SJCRH30 (cell line): ENCODE results near the gene GPR108. TPM values are rescaled to one million over a fixed set of nuclear protein-coding genes. Genes with fewer than 3 reads are reported as not detected.
A peak's percentile ranks its signal among the peaks of the same experiment; 100 is the strongest.

Experiments
- DNase-seq, 2 experiments: peaks; one replicate each; pipeline ENCODE4 v3.0.0-alpha.2; 2015 to 2020
- H3K27ac ChIP-seq: fragments of 250-450 bp; sonication (Bioruptor Pico); 2 replicates; pipeline ENCODE4 v1.5.1; 2020; ENCODE audit warnings: mild to moderate bottlenecking, moderate library complexity
- H3K27me3 ChIP-seq: fragments of 250-450 bp; sonication (Bioruptor Pico); 2 replicates; pipeline ENCODE4 v1.5.1; 2020; ENCODE audit warnings: mild to moderate bottlenecking, moderate library complexity
- H3K36me3 ChIP-seq: fragments of 250-450 bp; sonication (Bioruptor Pico); 2 replicates; pipeline ENCODE4 v1.5.1; 2020; ENCODE audit warnings: mild to moderate bottlenecking, moderate library complexity
- H3K4me1 ChIP-seq: fragments of 250-450 bp; sonication (Bioruptor Pico); 2 replicates; pipeline ENCODE4 v1.5.1; 2020; ENCODE audit warnings: mild to moderate bottlenecking, moderate library complexity
- H3K4me3 ChIP-seq: fragments of 250-450 bp; sonication (Bioruptor Pico); 2 replicates; pipeline ENCODE4 v1.5.1; 2020; ENCODE audit warnings: mild to moderate bottlenecking, moderate library complexity
- H3K9me3 ChIP-seq: fragments of 250-450 bp; sonication (Bioruptor Pico); replicated peaks from 2 replicates; pipeline ENCODE4 v1.5.1; 2020; ENCODE audit warnings: mild to moderate bottlenecking, moderate library complexity
- total RNA-seq: library from RNA; depleted of rRNA; stranded (reverse); fragments of >200 nt; shearing (Covaris generic); gene quantifications from 2 replicates; pipeline ENCODE4 v1.2.3, GENCODE V29; 2014

GPR108 gene
- total RNA-seq, 1 experiment from 2014 or later, result 32.0 TPM

- Histone ChIP-seq H3K27me3 (peaks cover 8% of the 10 kb centered on the region; the same call in 1 of the 2 replicates), H3K4me1 (no peaks in the 10 kb centered on the region), H3K27ac (no peak overlapping the region), H3K9me3 (no peaks in the 10 kb centered on the region), H3K4me3 (no peak overlapping the region), H3K36me3 (no peaks in the 10 kb centered on the region)
- no peak for DNase-seq
Observed at GRCh38 chr19:6723738-6724137, 13.6 kb downstream of the GPR108 start.

DNA sequence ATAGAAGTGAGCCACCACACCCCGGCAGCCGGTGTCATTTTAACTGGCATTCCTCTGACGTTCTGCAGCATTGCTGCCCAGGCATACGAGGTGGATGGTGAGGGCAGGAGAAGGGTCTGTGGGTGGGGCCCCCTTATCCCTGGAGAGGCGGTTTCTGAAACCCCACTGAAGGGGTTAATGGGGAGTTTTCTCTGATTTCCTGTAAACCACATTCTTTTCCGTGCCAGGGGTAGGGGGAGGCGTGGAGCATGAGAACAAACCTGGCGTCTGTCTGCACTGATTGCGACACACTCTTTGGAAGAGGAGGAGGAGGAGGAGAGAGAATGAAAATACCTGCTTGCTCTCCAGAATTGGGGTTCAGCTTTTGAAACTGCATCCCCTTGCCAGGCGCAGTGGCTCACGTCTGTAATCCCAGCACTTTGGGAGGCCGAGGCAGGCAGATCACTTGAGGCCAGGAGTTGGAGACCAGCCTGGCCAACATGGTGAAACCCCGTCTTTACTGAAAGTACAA is 14.2 kb downstream of the GPR108 start:
- Histone ChIP-seq H3K4me3 (no peak overlapping the region), H3K4me1 (no peaks in the 10 kb centered on the region), H3K9me3 (no peaks in the 10 kb centered on the region), H3K27ac (no peak overlapping the region), H3K36me3 (no peaks in the 10 kb centered on the region), H3K27me3 (peaks cover 8% of the 10 kb centered on the region; the same call in 1 of the 2 replicates)
- DNase-seq, result no peak

- DNase-seq, result no peak
- H3K27me3 ChIP-seq, result peaks cover 8% of the 10 kb centered on the region; the same call in 1 of the 2 replicates
- no peak overlapping the region for H3K4me3 ChIP-seq
- H3K9me3 ChIP-seq, result no peaks in the 10 kb centered on the region
- H3K4me1 ChIP-seq, result no peaks in the 10 kb centered on the region
- no peaks in the 10 kb centered on the region for H3K36me3 ChIP-seq
- no peak overlapping the region for H3K27ac ChIP-seq
Observed at GRCh38 chr19:6721773-6722172, 15.6 kb downstream of the GPR108 start.

- Histone ChIP-seq H3K9me3 (no peaks in the 10 kb centered on the region), H3K36me3 (no peaks in the 10 kb centered on the region), H3K27ac (no peak overlapping the region), H3K4me3 (no peak overlapping the region), H3K27me3 (peaks cover 8% of the 10 kb centered on the region; the same call in 1 of the 2 replicates), H3K4me1 (no peaks in the 10 kb centered on the region)
- DNase-seq, result no peak
Observed at GRCh38 chr19:6721138-6721474, 16.3 kb downstream of the GPR108 start.

DNA sequence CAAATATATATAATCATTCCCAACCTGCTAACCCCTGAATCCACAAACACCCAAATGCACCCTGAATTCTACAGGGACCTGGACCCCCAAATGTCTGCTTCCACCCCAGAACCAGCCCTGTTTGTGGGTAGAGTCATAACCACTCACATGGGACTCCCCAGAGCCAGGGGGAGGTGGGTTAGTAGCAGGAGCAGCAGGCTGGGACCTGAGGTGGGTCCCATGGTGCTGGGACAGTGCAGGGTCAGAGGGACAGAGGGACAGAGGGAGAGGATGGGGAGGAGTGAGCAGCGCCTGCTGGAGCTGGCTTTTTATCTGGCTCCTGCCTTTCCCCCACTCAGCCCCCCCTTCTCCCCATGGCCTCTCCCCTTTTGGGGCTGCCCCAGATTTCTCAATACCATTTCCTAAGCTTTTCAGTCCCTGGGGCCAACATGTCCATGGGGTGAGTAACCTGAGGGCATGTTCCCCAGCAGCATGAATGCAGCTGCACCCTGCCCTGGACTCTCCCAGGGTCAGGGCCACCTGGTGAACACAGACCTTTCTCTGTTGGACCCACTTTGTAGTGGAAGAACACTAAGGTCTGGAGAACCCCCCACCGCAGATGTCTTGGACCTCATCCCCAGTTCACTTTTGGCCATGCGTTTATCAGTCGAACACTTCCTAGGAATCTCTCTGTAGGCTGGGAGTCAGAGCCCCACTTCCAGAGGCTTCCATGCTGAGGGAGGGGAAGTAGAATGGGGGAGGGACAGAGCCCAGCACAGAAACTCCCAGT is 16.8 kb downstream of the GPR108 start, which contains the start of gene C3:
TSS of gene C3 (minus strand) at position 282 of the 769 bp plus-strand sequence. CDS start at position 221, 61 bp downstream.
- H3K4me3 ChIP-seq, result no peak within 1 kb of the TSS

GRCh38 chr19:6719992-6720368 is 17.4 kb downstream of the GPR108 start:
- H3K9me3 ChIP-seq, result no peaks in the 10 kb centered on the region
- H3K27ac ChIP-seq, result no peak overlapping the region
- no peaks in the 10 kb centered on the region for H3K4me1 ChIP-seq
- DNase-seq, result no peak
- H3K27me3 ChIP-seq, result 0 out of 2 replicates have a peak, but pooled peaks cover 8% of the 10 kb centered on the region
- H3K4me3 ChIP-seq, result no peak overlapping the region
- no peaks in the 10 kb centered on the region for H3K36me3 ChIP-seq

More for the DNA sequence above, 16.8 kb downstream of the GPR108 start, which contains the start of gene C3:
- DNase-seq, result no peak
- Histone ChIP-seq H3K36me3 (no peaks in the 10 kb centered on the region), H3K27me3 (0 out of 2 replicates have a peak, but pooled peaks cover 8% of the 10 kb centered on the region), H3K9me3 (no peaks in the 10 kb centered on the region), H3K4me1 (no peaks in the 10 kb centered on the region), H3K27ac (no peak within 1 kb of the TSS)

- Histone ChIP-seq H3K9me3 (no peaks in the 10 kb centered on the region), H3K4me3 (no peak overlapping the region), H3K36me3 (no peaks in the 10 kb centered on the region), H3K27ac (no peak overlapping the region), H3K27me3 (0 out of 2 replicates have a peak, but pooled peaks cover 7% of the 10 kb centered on the region), H3K4me1 (no peaks in the 10 kb centered on the region)
- DNase-seq, result no peak
Observed at GRCh38 chr19:6719540-6719861, 17.9 kb downstream of the GPR108 start.

DNA sequence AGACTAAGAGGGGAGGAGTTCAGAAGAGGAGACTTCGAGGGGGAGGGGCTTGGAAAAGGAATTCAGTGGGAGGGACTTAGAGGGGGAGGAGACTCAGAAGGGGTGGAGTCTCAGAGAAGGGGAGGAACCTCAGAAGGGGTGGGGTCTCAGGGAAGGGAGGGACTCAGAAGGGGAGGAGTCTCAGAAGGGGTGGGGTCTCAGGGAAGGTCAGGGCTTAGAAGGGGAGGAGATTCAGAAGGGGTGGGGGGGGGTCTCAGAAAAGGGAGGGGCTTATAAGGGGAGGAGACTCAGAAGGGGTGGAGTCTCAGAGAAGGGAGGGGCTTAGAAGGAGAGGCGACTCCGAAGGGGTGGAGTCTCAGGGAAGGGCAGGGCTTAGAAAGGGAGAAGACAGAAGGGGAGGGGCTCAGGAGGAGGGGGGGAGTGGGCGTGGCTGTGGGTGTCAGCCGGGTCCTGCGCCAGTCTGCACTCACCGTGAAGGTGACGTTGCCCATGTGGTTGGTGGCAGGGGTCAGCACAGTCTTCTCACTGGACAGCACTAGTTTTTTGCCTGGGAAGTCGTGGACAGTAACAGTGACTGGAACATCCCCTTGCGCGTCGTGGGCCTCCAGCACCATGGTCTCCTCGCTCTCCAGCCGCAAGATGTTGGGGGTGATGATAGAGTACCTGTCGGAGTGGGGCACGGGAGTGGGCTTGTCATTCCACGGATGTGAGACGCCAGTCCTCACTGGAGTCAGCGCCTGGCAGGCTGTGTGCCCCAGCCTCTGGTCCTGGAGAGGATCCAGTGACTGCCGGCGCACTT is 18.4 kb downstream of the GPR108 start:
- Histone ChIP-seq H3K36me3 (no peaks in the 10 kb centered on the region), H3K27me3 (0 out of 2 replicates have a peak, but pooled peaks cover 4% of the 10 kb centered on the region), H3K9me3 (no peaks in the 10 kb centered on the region), H3K4me1 (no peaks in the 10 kb centered on the region), H3K27ac (no peak overlapping the region), H3K4me3 (no peak overlapping the region)
- DNase-seq, result peak; percentile 29 to 33

DNA sequence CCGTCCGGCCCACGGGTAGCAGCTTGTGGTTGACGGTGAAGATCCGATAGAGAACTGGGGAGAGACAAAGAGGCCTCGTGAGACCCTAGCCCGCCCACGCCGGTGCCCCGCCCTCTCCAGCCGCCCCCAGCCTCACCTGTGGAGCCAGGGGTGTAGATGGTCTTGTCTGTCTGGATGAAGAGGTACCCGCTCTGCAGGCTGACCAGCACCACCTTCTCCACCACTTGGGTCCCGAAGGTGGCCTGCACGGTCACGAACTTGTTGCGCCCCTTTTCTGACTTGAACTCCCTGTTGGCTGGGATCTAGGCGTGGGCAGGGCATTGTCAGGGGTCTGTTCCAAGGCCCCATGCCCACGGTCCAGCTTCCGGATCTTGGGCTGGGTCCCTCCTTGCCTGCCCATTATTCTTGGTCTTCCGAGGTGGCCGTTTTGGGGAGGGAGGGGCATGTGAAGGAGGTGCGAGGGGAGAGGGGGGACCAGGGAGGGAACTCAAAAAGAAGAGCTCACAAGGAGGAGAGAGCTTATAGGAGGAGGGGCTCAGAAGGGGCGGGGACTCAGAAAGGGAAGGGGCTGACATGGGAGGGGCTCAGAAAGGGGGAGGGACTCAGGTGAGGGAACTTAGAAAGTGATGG is 19.2 kb downstream of the GPR108 start:
- no peaks in the 10 kb centered on the region for H3K9me3 ChIP-seq
- no peak for DNase-seq
- no peak overlapping the region for H3K4me3 ChIP-seq
- H3K27me3 ChIP-seq, result 0 out of 2 replicates have a peak, but pooled peaks cover 4% of the 10 kb centered on the region
- no peak overlapping the region for H3K27ac ChIP-seq
- H3K4me1 ChIP-seq, result no peaks in the 10 kb centered on the region
- H3K36me3 ChIP-seq, result no peaks in the 10 kb centered on the region

GRCh38 chr19:6717441-6717971 is 19.9 kb downstream of the GPR108 start:
- no peak for DNase-seq
- no peaks in the 10 kb centered on the region for H3K4me1 ChIP-seq
- no peak overlapping the region for H3K27ac ChIP-seq
- H3K9me3 ChIP-seq, result no peaks in the 10 kb centered on the region
- H3K27me3 ChIP-seq, result 0 out of 2 replicates have a peak, but pooled peaks cover 4% of the 10 kb centered on the region
- no peaks in the 10 kb centered on the region for H3K36me3 ChIP-seq
- H3K4me3 ChIP-seq, result no peak overlapping the region

- Histone ChIP-seq H3K9me3 (no peaks in the 10 kb centered on the region), H3K27ac (no peak overlapping the region), H3K4me1 (no peaks in the 10 kb centered on the region), H3K4me3 (no peak overlapping the region), H3K27me3 (0 out of 2 replicates have a peak, but pooled peaks cover 4% of the 10 kb centered on the region), H3K36me3 (no peaks in the 10 kb centered on the region)
- no peak for DNase-seq
Observed at GRCh38 chr19:6717036-6717435, 20.3 kb downstream of the GPR108 start.

DNA sequence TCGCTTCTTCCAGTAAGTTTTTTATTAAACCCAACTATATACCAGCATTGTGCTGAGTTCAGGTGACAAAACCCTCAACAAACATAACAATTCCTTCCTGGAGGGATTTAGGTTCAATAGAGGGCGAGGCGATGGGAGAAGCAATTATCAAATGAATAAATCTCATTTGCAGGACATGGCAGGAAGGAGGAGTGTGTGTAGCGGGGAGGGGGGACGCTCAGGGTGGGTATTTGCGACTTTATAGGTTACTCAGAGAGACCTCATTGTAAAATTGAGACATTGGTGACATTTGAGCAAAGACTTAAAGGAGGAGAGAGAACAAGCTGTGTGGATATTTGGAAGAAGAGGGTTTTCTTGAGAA is 20.8 kb downstream of the GPR108 start:
- H3K27ac ChIP-seq, result no peak overlapping the region

GRCh38 chr19:6714749-6715555 is 22.4 kb downstream of the GPR108 start:
- Histone ChIP-seq H3K4me3 (no peak overlapping the region), H3K9me3 (no peaks in the 10 kb centered on the region), H3K4me1 (no peaks in the 10 kb centered on the region), H3K27ac (no peak overlapping the region), H3K27me3 (no peaks in the 10 kb centered on the region), H3K36me3 (no peaks in the 10 kb centered on the region)
- DNase-seq, result no peak

More for the DNA sequence above, 20.8 kb downstream of the GPR108 start:
- Histone ChIP-seq H3K27me3 (0 out of 2 replicates have a peak, but pooled peaks cover 4% of the 10 kb centered on the region), H3K4me1 (no peaks in the 10 kb centered on the region), H3K4me3 (no peak overlapping the region), H3K9me3 (no peaks in the 10 kb centered on the region), H3K36me3 (no peaks in the 10 kb centered on the region)
- no peak for DNase-seq
